Muscle of back (tissue), 11 donors: ENCODE data around the gene PRRT3. TPM values are rescaled to one million over a fixed set of nuclear protein-coding genes. Genes with fewer than 3 reads are reported as not detected.
"Not testable (repeated sequence)": the region's sequence is repeated elsewhere in the genome, so short reads cannot be mapped to it uniquely, and the experiment has no call there.

Source experiments
- DNase-seq, 3 donors: peaks; one replicate each; pipeline versions ENCODE4 v3.0.0 to v3.0.0-alpha.2; 2013
- polyA plus RNA-seq, 10 donors: library from polyadenylated mRNA; unstranded; fragments of 120-200 nt; gene quantifications; one replicate each; pipeline ENCODE4 v1.2.1, GENCODE V29; 2013; ENCODE audit not compliant: insufficient read length in 10 of 10

The PRRT3 gene
- polyA plus RNA-seq, 10 donors, result 0.92 to 2.9 (median 1.7) TPM

DNA sequence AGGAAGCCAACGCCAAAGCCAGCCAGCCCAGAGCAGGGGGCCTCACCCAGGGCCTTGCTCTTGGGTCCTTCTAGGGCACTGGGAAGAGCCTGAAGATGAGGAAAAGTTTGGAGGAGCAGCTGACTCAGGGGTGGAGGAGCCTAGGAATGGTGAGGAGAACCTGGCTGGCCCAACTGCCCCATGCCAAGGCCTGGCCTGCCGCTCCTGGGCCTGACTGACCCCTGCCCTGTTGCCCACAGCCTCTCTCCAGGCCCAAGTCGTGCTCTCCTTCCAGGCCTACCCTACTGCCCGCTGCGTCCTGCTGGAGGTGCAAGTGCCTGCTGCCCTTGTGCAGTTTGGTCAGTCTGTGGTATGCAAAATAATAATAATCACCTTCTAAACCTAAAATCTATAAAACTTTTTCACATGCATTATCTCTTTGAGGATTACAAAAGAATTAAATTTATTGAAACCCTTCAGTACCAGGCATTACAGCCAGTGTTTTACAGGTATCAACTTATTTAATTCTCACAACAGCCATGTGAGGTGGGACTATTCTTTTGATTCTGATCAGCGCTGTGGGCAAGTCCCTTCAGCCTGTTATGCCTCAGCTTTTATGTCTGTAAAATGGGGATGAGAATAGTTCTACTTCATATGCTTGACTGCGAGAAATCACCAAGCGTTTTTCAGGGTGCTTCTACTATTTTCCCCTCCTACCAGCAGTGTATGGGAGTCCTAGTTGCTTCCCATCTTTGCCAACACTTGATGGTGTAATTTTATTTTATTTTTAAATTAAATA lies 33.8 kb downstream of the PRRT3 start:
- DNase-seq, result no peak

DNA sequence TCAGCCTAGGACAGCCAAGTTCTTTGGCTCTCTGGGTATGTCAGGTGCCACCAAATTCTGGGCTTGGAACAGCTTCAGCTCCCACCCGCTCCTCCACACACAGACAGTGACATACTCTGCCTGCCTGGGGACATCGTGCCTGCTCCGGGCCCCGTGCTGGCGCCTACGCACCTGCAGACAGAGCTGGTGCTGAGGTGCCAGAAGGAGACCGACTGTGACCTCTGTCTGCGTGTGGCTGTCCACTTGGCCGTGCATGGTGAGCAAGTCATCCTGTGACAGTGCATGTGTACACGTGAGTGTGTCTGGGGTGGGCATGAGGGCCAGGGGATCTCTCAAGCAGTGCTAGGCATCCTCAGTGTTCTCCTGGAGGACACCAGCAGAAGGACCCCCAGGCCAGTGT lies 34.4 kb downstream of the PRRT3 start:
- no peak for DNase-seq

DNA sequence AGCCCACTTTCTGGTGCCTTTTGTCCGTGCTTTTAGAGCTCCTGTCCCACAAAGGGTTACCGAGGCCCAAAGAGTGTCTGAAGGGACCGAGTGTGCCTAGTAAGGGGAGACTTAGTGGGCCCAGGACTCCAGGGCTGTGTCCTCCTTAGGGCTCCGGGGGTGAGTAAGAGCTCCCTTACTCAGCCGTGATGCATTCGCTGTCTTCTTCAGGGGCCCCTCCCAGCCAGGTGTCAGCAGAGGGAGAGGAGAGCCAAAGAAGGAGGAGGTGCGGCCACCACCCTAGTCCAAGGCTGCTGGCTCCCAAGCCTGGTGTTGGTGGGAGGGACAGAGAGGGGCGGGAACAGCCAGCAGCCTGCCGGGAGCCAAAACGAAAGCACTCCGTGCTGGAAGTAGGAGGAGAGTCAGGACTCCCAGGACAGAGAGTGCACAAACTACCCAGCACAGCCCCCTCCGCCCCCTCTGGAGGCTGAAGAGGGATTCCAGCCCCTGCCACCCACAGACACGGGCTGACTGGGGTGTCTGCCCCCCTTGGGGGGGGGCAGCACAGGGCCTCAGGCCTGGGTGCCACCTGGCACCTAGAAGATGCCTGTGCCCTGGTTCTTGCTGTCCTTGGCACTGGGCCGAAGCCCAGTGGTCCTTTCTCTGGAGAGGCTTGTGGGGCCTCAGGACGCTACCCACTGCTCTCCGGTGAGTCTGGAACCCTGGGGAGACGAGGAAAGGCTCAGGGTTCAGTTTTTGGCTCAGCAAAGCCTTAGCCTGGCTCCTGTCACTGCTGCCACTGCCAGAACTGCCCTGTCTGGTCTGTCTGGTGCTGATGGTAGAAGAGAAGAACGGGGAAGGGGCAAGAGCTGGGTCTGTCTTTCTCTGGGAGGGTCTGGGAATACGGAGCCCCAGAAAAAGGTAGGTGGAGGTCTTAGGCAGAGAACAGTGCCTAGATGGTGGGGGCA lies 35.2 kb downstream of the PRRT3 start, which contains the start of gene IL17RC:
Gene IL17RC (plus strand): TSS at position 365 of the 947 bp plus-strand sequence. CDS start 218 bp downstream, at position 583.
- peak; percentile 89 to 96 (median 90) for DNase-seq

DNA sequence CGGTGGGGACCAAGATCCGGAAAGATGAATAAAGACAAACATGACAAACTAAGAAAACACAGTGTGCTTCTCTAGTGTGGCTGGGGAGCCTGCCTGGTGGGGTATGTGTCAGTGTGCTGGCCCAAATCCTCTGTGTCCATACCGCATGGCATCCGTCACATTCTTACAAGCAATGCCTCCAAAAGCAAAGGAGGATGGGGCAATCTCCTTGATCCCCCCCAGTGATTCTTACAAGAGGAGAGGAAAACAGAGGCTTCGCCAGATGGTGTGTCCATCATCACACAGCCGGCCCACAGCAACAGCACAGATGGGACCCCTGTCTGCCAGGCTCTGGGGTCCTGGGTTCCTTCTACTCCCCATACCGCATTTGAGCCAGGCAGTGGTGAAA lies 35.9 kb downstream of the PRRT3 start:
- peak in 1 of 3 donors; percentile 21 for DNase-seq

DNA sequence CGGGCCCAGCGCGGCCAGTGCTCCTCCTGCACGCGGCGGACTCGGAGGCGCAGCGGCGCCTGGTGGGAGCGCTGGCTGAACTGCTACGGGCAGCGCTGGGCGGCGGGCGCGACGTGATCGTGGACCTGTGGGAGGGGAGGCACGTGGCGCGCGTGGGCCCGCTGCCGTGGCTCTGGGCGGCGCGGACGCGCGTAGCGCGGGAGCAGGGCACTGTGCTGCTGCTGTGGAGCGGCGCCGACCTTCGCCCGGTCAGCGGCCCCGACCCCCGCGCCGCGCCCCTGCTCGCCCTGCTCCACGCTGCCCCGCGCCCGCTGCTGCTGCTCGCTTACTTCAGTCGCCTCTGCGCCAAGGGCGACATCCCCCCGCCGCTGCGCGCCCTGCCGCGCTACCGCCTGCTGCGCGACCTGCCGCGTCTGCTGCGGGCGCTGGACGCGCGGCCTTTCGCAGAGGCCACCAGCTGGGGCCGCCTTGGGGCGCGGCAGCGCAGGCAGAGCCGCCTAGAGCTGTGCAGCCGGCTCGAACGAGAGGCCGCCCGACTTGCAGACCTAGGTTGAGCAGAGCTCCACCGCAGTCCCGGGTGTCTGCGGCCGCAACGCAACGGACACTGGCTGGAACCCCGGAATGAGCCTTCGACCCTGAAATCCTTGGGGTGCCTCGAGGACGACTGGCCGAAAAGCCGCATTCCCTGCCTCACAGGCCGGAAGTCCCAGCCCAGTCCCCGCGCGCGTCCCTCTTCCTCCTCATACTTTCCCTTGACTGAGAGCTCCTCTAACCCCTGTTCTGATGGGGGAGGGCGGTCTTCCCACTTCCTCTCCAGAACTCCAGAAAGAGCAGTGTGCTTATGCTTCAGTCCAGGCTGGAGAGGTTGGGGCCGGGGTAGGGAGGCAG lies 36.7 kb downstream of the PRRT3 start:
- DNase-seq, result peak; percentile 72 to 94 (median 80)

DNA sequence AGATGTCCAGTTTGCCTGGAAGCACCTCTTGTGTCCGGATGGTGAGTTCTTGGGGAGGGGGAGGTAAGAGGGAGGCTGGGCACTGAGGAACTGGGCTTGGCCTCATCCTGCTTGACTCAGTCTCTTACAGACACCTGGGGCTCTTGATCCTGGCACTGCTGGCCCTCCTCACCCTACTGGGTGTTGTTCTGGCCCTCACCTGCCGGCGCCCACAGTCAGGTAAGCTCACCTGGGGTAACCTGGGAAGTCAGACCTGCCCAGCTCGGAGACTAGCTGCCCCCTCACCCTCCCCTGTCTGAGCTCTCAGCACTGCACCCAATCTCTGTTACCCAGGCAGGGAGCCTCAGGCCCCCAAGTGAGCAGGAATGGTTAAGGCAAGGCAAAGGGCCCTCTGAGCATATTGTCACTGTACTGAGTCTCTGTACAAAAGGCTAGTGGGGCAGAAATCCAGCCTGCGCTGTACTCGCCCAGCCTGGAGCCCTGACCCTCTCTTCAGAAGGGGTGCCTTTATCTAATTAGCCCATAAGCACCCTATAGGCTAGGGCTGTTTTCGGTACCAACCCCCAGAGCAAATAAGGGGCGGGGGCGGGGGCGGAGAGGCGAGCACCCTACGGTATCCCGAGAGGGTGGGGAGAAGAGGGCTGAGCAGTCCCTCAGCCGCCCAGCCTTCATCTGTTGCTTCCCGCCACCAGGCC lies 37.5 kb downstream of the PRRT3 start:
- DNase-seq, result no peak

DNA sequence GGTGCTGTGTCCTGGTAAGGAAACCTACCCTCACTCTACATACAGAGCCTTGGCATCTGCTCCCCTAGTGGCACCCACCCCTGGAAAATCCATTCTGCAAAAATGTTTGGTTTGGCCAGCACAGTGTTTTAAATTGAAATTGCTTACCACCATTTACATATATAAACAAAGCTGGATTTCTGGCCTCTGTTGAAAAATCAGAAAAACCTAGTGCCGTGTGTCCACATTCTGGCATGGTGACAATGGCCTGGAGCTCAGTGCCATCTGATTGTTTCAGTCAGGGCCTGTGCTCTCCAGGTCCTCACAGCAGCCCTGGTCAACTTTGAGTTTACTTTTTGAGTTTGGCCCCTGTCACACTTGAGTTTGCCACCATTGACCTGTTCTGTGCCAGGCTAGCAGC lies 38.2 kb downstream of the PRRT3 start:
- no peak for DNase-seq

DNA sequence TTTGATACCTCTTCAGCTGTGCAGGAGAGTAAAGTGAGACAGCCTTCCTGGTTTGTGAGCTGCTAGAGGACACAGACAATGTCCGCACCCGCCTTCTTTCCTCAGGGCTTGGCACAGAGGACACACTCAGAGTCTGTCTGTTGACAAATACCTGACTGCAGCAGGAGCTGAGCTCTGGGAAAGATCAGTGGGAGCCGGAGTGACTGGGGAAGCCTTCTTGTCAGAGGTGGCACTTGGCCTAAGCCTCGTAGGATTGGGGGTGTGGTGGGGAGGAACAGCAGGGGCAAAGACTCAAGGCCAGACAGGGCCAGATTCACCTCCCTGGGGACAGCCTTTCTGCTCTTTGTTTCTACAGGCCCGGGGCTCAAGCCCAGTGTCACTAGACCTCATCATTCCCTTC lies 38.6 kb downstream of the PRRT3 start:
- no peak for DNase-seq

DNA sequence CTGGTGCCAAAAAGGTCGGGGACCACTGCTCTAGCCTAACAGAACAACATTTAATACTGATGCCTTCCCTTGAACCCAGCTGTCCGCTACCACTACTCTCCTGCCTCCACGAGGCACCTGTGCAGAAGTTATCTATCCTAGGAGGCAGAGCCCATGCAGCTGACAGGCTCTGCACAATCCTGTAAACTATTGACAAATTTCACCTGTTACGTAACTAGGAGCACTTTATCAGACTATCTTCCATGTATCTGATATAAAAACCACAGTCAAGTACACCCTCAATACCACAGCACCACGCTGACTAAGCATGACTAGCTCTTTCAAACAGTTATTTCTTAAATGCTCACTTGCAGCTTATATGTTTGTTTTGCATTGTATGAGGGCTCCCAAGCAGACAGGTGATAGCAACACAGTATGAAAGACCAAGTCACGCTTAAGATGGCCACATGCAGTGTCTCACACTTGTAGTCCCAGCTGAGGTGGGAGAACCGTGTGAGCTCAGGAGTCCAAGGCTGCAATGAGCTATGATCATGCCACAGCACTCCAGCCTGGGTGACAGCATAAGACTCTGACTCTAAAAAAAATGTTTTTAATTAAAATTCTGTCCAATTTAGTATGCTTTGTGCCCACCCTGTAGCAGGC lies 39.8 kb downstream of the PRRT3 start:
- no peak for DNase-seq

DNA sequence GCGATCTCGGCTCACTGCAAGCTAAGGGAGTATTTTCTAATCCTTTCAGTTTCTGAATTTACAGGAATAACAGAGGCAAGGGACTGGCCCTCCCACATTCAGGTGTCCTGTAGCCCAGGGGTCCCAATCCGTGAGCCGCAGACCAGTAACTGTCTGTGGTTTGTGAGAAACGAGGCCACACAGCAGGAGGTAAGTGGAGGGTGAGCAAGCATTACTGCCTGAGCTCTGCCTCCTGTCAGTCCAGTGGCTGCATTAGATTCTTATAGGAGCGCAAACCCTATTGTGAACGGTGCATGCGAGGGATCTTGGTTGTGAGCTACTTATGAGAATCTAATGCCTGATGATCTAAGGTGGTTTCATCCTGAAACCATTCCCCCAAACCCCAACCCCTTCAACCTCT lies 40.3 kb downstream of the PRRT3 start:
- DNase-seq, result no peak

DNA sequence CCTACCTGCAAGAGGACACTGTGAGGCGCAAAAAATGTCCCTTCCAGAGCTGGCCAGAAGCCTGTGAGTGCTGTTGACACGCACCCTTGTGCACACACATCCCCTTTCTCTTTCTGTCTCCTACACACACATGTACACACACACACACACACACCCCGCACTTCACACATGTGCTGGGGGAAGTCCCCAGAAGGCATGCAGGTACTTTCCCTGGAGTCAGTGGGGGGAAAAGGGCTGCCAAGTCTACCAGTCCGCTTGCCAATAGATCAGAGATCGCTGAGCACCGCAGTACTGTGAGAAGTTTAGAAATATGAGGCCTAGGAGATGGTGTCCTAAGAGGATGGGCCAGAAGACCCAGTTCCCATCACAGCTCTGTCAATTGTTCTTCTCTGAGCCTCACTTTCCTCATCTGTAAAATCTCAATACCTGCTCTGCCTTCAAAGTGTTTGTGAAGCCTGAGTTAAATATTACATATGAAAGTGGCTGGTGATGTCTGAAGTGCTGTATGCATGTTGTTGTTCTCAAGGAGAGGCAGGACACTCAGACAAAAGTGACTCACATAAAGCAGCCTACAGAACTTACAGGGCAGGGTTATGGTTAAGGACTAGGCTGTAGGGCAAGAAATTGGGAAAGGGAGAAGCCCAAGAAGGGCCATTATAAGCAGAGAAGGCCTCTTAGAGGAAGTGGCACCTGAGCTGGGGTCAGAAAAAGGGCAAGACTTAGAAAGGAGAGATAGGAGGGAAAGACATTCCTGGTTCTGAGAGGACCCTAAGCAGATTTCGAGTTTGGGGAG lies 42.8 kb downstream of the PRRT3 start:
- DNase-seq, result no peak

DNA sequence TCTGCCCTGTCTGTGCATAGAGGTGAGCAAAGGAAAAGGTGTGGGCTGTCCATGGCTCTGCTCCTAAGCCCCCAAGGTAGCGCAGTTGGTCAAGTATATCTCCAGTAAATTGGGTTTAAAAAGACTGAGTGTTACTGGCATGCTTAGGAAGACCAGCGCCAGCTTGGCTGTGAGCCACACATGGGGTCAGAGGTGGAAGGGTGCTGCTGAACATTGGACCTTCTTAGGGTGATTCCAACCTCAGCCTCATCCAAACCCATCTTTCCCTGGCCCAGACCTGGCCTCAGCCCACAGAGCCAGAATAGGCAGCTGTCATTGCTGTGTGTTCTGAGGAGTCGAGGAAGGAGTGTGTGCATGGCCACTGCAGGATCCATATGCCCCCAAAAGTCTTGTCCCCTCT lies 43.9 kb downstream of the PRRT3 start:
- no peak for DNase-seq

DNA sequence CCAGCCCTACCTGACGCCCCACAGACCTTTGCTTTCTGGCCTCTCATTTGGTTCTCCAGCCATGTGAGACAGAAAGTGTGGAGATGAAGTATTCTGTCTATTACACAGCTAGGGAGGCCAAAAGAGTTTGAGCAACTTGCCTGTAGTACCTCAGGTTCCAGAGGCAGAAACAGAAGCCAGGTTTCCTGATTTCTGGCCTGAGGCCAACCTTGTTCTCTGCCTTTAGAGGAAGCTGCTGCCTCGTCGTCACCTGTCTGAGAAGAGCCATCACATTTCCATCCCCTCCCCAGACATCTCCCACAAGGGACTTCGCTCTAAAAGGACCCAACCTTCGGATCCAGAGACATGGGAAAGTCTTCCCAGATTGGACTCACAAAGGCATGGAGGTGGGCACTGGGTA lies 45.7 kb downstream of the PRRT3 start:
- DNase-seq, result no peak

DNA sequence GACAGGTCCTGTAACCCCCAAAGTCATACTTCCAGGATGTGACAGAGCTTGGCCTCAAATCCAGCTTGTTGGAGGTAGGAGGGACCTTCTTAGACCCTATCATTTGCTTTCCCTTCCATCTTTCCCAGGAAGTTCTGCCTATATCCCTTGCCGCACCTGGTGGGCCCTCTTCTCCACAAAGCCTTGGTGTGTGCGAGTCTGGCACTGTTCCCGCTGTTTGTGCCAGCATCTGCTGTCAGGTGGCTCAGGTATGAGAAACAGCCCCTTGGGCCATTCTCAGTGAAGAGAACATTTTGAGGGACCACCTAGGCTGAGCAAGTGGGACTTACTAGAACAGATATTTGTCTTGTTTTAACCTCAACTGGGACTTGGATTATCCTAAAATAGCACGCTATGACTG lies 48.3 kb downstream of the PRRT3 start:
- no peak for DNase-seq

DNA sequence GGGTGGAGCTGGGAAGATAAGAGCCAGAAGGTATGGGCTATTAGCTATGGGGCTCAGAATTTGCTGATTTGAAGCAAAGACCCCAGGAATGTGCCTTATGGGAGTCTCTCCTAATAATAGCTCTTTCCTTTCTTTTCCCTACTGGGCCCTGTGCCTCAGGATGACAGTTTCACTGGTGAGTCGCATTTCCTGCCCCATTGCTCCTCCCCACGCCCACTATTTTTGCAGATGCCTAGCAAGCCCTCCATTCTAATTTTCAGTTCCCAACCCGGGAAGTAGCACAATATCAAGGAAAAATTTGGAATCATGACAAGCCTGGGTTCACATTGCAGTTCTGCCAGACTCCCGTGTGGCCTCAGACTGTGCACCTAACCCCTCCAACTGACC lies 49.0 kb downstream of the PRRT3 start:
- no peak for DNase-seq

DNA sequence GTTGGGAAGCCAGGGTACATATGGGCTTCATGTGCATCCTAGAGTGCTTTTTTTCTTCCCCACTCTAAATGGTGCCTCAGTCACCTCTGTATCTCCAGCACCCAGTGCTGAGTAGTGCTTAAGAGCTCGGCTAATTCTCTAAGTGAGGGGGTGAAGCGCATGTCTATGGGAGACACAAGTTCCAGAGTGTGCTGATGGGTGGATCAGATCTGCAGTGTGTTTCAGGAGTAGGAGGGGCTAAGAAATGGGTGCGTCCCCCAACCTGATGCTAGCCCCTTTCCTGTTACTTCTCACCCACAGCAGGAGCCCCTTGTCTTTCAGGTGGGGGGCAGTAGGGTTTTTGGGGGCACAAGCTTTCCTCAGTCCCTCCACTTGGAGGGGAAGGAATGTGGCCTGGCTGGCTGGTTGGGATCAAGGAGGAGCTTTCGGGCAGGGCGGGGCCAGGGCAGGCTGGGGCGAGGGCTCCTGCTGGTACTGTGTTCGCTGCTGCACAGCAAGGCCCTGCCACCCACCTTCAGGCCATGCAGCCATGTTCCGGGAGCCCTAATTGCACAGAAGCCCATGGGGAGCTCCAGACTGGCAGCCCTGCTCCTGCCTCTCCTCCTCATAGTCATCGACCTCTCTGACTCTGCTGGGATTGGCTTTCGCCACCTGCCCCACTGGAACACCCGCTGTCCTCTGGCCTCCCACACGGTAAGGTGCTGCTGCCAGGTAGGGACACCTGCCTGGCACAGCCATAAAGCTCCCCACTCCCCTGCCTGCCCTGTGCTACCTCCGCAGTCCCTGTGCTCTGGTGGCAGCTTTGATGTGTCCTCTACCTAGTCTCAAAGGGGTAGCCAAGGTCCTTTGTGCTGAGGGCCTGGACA lies 49.6 kb downstream of the PRRT3 start, which contains the start of gene IL17RE:
Gene IL17RE (plus strand): TSS at position 477 of the 866 bp plus-strand sequence. CDS start 85 bp downstream, at position 562.
- no peak for DNase-seq

DNA sequence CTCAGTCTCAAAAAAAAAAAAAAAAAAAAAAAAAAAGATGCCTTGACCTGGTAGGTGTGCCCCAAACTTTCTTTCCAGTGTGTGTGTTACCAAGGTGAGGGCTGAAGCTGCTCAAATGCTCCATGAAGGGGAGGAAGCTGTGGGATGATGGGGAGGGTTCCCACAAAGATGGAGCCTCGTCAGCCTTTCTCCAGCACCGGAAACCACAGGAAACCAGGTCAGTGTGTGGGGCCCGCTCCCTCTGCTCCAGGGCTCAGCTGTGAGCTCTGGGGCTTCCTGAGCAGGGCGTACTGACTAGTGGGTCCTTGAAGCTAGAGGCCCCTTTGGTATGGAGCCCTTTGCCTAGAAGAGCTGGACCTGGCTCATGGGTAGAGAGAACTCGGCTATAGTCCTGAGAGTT lies 50.2 kb downstream of the PRRT3 start:
- no peak for DNase-seq

DNA sequence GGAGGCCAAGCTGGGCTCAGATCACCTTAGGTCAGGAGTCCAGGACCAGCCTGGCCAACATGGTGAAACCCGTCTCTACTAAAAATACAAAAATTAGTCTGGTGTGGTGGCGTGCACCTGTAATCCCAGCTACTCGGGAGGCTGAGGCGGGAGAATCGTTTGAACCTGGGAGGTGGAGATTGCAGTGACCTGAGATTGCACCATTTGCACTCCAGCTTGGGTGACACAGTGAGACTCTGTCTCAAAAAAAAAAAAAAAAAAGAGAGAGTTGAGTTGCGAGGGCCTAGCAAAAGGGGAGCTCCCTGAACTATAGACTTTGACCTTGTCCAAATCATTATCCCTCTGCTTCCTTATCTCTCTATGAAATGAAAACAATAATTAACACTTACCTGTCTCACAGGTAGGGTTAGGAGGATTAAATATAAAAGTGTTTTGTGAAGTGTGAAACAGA lies 51.2 kb downstream of the PRRT3 start:
- not testable (repeated sequence) for DNase-seq
